ENCODE measurements around the gene OGDHL. TPM values are rescaled to one million over a fixed set of nuclear protein-coding genes. Genes with fewer than 3 reads are reported as not detected.

Gene OGDHL
- total RNA-seq, 2 donors from 2014 or later = 2.6 to 4.3 TPM

- WGBS, 2 donors = 11 to 25% methylated on average over 3 of the region's 3 CpGs
Observed at GRCh38 chr10:49700997-49701396, 61.1 kb downstream of the OGDHL start.

GRCh38 chr10:49700211-49700610 is 61.9 kb downstream of the OGDHL start:
- TF ChIP-seq POLR2A (IDR thresholded peaks at IDR 0.05) = no peak
- no peak for TF ChIP-seq CTCF (IDR thresholded peaks at IDR 0.05)
- Histone ChIP-seq H3K9me3 (no peaks in the 10 kb centered on the region), H3K4me1 (no peaks in the 10 kb centered on the region), H3K36me3 (replicated peaks in 1 of 2; ENCODE audit: insufficient read depth in 1 of 2, low read depth in 2 of 2) (no peaks in the 10 kb centered on the region), H3K27me3 (no peaks in the 10 kb centered on the region), H3K27ac (no peak overlapping the region), H3K4me3 (no peak overlapping the region)
- intact Hi-C loops (cut with DNase I) = no loop called here
- DNase-seq (no peak), ATAC-seq (no peak)
- 62 to 75% methylated on average over 2 to 3 of the region's 3 CpGs for WGBS, 2 donors

More at GRCh38 chr10:49700997-49701396, 61.1 kb downstream of the OGDHL start:
- H3K9me3 ChIP-seq = no peaks in the 10 kb centered on the region
- H3K27ac ChIP-seq = no peak overlapping the region
- intact Hi-C loops (cut with DNase I) = no loop called here
- ATAC-seq (no peak), DNase-seq (no peak)
- H3K4me3 ChIP-seq = no peak overlapping the region
- H3K27me3 ChIP-seq = no peaks in the 10 kb centered on the region
- TF ChIP-seq POLR2A (IDR thresholded peaks at IDR 0.05) (no peak), CTCF (IDR thresholded peaks at IDR 0.05) (no peak)
- no peaks in the 10 kb centered on the region for H3K4me1 ChIP-seq
- H3K36me3 ChIP-seq (replicated peaks in 1 of 2; ENCODE audit: insufficient read depth in 1 of 2, low read depth in 2 of 2) = no peaks in the 10 kb centered on the region

GRCh38 chr10:49698679-49699078 is 63.4 kb downstream of the OGDHL start:
- ATAC-seq (no peak), DNase-seq (no peak)
- no peaks in the 10 kb centered on the region for H3K27me3 ChIP-seq
- H3K4me3 ChIP-seq = no peak overlapping the region
- TF ChIP-seq CTCF (IDR thresholded peaks at IDR 0.05) = no peak
- no peak for TF ChIP-seq POLR2A (IDR thresholded peaks at IDR 0.05)
- intact Hi-C loops (cut with DNase I) = no loop called here
- H3K27ac ChIP-seq = no peak overlapping the region
- no peaks in the 10 kb centered on the region for H3K36me3 ChIP-seq (replicated peaks in 1 of 2; ENCODE audit: insufficient read depth in 1 of 2, low read depth in 2 of 2)
- no peaks in the 10 kb centered on the region for H3K9me3 ChIP-seq
- no peaks in the 10 kb centered on the region for H3K4me1 ChIP-seq
- 63 to 69% methylated on average over 9 of the region's 9 CpGs for WGBS, 2 donors

- no peaks in the 10 kb centered on the region for H3K4me1 ChIP-seq
- TF ChIP-seq CTCF (IDR thresholded peaks at IDR 0.05) = no peak
- peaks cover 0 to 6% of the 10 kb centered on the region in 2 donors for H3K27me3 ChIP-seq
- no peak overlapping the region for H3K27ac ChIP-seq
- no peaks in the 10 kb centered on the region for H3K36me3 ChIP-seq (replicated peaks in 1 of 2; ENCODE audit: insufficient read depth in 1 of 2, low read depth in 2 of 2)
- whole genome bisulfite sequencing, 2 donors = 64 to 73% methylated on average over 7 of the region's 7 CpGs
- no peak for DNase-seq
- no peak for ATAC-seq
- H3K9me3 ChIP-seq = no peaks in the 10 kb centered on the region
- no peak overlapping the region for H3K4me3 ChIP-seq
- intact Hi-C loops (cut with DNase I) = no loop called here
Observed at GRCh38 chr10:49696311-49696710, 65.8 kb downstream of the OGDHL start.

GRCh38 chr10:49694466-49694865 is 67.7 kb downstream of the OGDHL start:
- WGBS, 2 donors = 62 to 68% methylated on average over 6 of the region's 6 CpGs
- peaks cover 0 to 6% of the 10 kb centered on the region in 2 donors for H3K27me3 ChIP-seq
- ATAC-seq (no peak), DNase-seq (no peak)
- no peak for TF ChIP-seq POLR2A (IDR thresholded peaks at IDR 0.05)
- TF ChIP-seq CTCF (IDR thresholded peaks at IDR 0.05) = no peak
- intact Hi-C loops (cut with DNase I) = no loop called here
- H3K36me3 ChIP-seq (replicated peaks in 1 of 2; ENCODE audit: insufficient read depth in 1 of 2, low read depth in 2 of 2) = no peaks in the 10 kb centered on the region
- H3K4me1 ChIP-seq = no peaks in the 10 kb centered on the region
- H3K27ac ChIP-seq = no peak overlapping the region
- no peaks in the 10 kb centered on the region for H3K9me3 ChIP-seq
- no peak overlapping the region for H3K4me3 ChIP-seq
